ENCODE data around the gene CFAP97D2.

Gene CFAP97D2

DNA sequence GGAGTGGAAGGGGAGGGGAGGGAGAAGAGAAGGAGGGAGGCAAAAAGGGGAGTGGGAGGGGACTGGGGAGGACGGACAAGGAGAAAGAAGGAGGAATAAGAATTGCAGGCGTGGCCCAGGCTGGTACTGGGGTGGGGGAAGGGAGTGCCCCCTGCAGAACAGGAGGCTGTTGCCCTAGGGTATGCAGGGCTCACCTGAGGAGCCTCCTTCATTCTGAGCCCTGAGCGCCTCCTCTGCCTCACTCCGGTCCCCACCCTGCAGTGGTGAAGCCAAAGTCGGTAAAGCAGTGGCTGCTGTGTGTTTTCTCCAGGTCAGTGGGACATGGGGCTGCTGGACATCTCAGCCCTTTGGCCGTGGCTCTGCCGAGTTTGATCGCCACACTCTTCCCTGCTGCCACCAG lies 46.6 kb downstream of the CFAP97D2 start:
- no peak overlapping the region for H3K4me3 ChIP-seq (ENCODE audit: low read depth, low read length)
- TF ChIP-seq, protein P1, sequence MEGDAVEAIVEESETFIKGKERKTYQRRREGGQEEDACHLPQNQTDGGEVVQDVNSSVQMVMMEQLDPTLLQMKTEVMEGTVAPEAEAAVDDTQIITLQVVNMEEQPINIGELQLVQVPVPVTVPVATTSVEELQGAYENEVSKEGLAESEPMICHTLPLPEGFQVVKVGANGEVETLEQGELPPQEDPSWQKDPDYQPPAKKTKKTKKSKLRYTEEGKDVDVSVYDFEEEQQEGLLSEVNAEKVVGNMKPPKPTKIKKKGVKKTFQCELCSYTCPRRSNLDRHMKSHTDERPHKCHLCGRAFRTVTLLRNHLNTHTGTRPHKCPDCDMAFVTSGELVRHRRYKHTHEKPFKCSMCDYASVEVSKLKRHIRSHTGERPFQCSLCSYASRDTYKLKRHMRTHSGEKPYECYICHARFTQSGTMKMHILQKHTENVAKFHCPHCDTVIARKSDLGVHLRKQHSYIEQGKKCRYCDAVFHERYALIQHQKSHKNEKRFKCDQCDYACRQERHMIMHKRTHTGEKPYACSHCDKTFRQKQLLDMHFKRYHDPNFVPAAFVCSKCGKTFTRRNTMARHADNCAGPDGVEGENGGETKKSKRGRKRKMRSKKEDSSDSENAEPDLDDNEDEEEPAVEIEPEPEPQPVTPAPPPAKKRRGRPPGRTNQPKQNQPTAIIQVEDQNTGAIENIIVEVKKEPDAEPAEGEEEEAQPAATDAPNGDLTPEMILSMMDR (conservative IDR thresholded peaks at IDR 0.05; ENCODE audit: low read depth, low read length) = no peak
- no peak for DNase-seq (ENCODE audit: low read depth)

DNA sequence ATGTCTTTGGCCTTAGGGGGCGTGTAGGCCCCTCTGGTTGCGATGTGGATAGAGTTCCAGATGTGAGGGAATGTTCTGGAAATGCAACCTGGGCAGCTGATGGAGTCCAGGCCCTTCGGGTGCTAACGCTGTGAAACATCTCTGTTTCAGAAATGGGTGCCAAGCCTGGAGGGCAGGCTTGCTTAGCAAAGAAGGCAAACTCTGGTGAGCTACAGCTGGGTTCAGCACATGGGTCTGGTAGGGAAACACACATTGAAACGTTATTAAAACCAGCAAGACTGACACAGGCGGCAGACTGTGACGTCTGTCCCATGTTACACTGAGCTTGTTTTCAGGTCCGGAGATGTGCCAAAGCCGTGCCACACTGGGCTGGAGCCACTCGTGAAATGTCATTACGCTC lies 47.0 kb downstream of the CFAP97D2 start:
- TF ChIP-seq, protein P1 (conservative IDR thresholded peaks at IDR 0.05; ENCODE audit: low read depth, low read length) = no peak
- no peak for DNase-seq (ENCODE audit: low read depth)
- no peak overlapping the region for H3K4me3 ChIP-seq (ENCODE audit: low read depth, low read length)

DNA sequence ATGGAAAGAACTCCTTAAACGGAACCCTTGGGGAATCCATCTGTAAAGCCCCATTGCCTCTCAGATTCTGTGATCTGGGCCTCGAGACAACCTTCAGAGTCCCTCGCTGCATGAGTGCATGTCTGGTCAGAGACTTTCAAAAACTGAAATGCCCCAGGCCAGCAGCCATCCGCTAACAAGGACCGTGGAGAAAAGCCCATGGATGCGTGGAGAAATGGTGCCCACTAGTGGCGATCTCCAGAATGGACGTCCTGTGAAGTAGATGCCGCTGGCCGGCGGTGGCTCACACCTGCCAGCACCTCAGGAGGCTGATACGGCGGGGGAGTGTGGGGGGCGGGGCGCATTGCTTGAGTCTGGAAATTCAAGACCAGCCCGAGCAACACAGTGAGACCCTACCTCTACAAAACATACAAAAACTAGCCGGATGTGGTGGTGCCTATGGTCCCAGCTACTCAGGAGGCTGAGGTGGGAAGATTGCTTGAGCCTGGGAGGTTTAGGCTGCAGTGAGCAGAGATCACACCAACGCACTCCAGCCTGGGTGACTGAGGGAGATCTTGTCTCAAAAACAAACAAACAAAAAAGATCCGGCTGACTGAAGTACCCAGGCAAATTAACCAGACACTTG lies 47.8 kb downstream of the CFAP97D2 start:
- DNase-seq (ENCODE audit: low read depth) = peak; percentile 86
- no peak overlapping the region for H3K4me3 ChIP-seq (ENCODE audit: low read depth, low read length)
- TF ChIP-seq, protein P1 (conservative IDR thresholded peaks at IDR 0.05; ENCODE audit: low read depth, low read length) = peak; percentile 96

DNA sequence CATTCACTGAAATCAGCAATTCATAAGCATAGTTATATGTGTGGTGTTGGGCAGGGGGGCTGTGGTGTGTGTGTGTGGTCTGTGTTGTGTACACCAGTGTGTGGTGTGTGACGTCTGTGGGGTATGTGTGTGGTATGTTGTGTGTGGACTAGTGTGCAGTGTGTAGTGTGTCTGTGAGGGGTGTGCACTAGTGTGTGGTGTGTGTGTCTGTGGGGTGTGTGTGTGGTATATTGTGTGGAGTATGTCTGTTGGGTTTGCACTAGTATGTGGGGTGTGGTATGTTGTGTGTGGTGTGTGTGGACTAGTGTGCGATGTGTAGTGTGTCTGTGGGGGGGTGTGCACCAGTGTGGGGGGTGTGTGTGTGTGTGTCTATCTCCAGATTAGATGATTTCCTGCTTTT lies 48.5 kb downstream of the CFAP97D2 start:
- no peak for DNase-seq (ENCODE audit: low read depth)
- TF ChIP-seq, protein P1 (conservative IDR thresholded peaks at IDR 0.05; ENCODE audit: low read depth, low read length) = no peak
- H3K4me3 ChIP-seq (ENCODE audit: low read depth, low read length) = no peak overlapping the region

DNA sequence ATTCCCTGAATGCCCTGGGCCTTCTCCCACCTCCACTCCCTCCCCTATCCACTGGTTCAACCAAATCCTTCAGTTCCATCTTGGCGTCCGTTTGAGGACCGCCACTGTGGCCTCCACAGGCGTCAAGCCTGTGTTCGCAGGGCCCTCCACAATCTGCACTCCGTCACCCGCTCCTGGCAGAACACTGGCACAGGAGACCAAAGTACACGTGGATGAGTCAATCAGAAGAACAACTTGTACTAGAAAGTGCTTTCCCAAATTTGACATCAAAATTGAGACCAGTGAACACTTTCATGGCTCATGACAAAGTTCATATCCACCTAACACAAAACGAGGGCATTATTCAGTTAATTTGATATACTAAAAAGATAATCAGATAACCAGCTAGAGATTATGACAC lies 49.1 kb downstream of the CFAP97D2 start:
- H3K4me3 ChIP-seq (ENCODE audit: low read depth, low read length) = no peak overlapping the region
- TF ChIP-seq, protein P1 (conservative IDR thresholded peaks at IDR 0.05; ENCODE audit: low read depth, low read length) = no peak
- DNase-seq (ENCODE audit: low read depth) = no peak

DNA sequence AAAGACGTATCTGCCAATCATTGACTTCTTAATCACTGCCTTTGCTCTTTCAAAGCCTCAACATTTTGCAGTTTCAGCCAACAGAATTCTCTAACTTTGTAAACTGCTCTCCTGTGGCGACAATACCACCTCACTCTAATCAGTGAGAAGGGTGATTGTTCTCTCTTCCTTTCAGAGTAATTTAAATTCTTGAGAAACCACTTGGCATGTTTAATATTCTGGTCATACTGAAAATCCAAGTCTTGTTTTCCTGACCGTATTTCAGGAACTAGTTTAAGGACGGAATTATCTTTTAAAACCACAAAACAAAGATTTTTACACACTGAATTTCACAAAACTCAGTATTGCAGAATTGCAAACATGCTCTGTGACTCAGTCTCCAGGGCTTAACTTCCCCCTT lies 50.4 kb downstream of the CFAP97D2 start:
- DNase-seq (ENCODE audit: low read depth) = no peak
- H3K4me3 ChIP-seq (ENCODE audit: low read depth, low read length) = no peak overlapping the region
- TF ChIP-seq, protein P1 (conservative IDR thresholded peaks at IDR 0.05; ENCODE audit: low read depth, low read length) = no peak

DNA sequence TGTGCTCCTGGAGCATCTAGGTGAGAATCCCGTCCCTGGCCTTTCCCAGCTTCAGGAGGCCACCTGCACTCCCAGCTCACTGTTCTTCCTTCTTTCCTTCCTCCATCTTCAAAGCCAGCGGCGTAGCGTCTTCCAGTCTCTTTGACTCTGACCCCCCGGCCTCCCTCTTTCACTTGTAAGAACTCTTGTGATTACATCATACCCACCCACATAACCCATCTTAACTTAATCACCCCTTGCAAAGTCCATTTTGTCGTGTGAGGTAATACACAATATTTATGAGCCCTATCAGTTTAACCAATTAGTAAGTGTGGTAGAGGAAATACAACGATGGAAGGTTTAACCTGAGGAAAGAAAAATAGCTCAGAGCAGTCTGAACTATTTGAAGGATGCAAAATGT lies 51.1 kb downstream of the CFAP97D2 start:
- TF ChIP-seq, protein P1 (conservative IDR thresholded peaks at IDR 0.05; ENCODE audit: low read depth, low read length) = no peak
- no peak overlapping the region for H3K4me3 ChIP-seq (ENCODE audit: low read depth, low read length)
- peak; percentile 38 for DNase-seq (ENCODE audit: low read depth)

Measured in choroid plexus epithelial cell (primary cell).